Right atrium auricular region (tissue), 2 donors: Measurements from ENCODE around the gene SLC35G6. TPM values are rescaled to one million over a fixed set of nuclear protein-coding genes. Genes with fewer than 3 reads are reported as not detected.
A peak's percentile ranks its signal among the peaks of the same experiment; 100 is the strongest.

Experiments
- DNase-seq: peaks from one replicate; pipeline ENCODE4 v3.0.0-alpha.2; 2019; ENCODE audit warnings: low spot score
- H3K27ac ChIP-seq, 2 donors: fragments of 200-600 bp; sonication (generic); 1 replicate in 1 of 2; 2 replicates in 1 of 2; pipeline ENCODE4 v1.5.1; 2016 to 2019
- H3K27me3 ChIP-seq, 2 donors: fragments of 200-600 bp; sonication (generic); one replicate each; pipeline versions ENCODE4 v1.5.1 to v1.6.0; 2017 to 2019
- H3K36me3 ChIP-seq: fragments of 200-600 bp; sonication (generic); one replicate; pipeline ENCODE4 v1.5.1; 2016
- H3K4me1 ChIP-seq, 2 donors: fragments of 200-600 bp; sonication (generic); one replicate each; pipeline versions ENCODE4 v1.5.1 to v1.6.0; 2017 to 2019
- H3K4me3 ChIP-seq, 2 donors: fragments of 200-600 bp; sonication (generic); 1 replicate in 1 of 2; 2 replicates in 1 of 2; pipeline ENCODE4 v1.5.1; 2017 to 2019; ENCODE audit warnings: mild to moderate bottlenecking in 1 of 2, moderate library complexity in 1 of 2
- H3K9me3 ChIP-seq, 2 donors: fragments of 200-600 bp; sonication (generic); one replicate each; pipeline ENCODE4 v1.5.1; 2019
- CTCF ChIP-seq, 2 donors: fragments of 200-600 bp; sonication (generic); IDR thresholded peaks; one replicate each; pipeline ENCODE4 v1.5.1; 2019; ENCODE audit warnings: antibody characterized with exemption in 2 of 2
- total RNA-seq, 2 donors: library from RNA; depleted of rRNA; stranded (reverse); fragments of >200 nt; gene quantifications; one replicate each; pipeline ENCODE4 v1.1.0, GENCODE V29; 2016

The SLC35G6 gene
- total RNA-seq, 2 donors from 2014 or later: not detected

- no peaks in the 10 kb centered on the region for H3K9me3 ChIP-seq
- H3K36me3 ChIP-seq: peaks cover 46% of the 10 kb centered on the region
- peaks cover 0 to 34% of the 10 kb centered on the region in 2 donors for H3K4me1 ChIP-seq
- no peak for TF ChIP-seq CTCF (IDR thresholded peaks at IDR 0.05)
- DNase-seq: no peak
- no peak overlapping the region for H3K4me3 ChIP-seq
- no peaks in the 10 kb centered on the region for H3K27me3 ChIP-seq
- H3K27ac ChIP-seq: no peak overlapping the region
Observed at GRCh38 chr17:7464081-7464480, 17.2 kb upstream of the SLC35G6 start.

DNA sequence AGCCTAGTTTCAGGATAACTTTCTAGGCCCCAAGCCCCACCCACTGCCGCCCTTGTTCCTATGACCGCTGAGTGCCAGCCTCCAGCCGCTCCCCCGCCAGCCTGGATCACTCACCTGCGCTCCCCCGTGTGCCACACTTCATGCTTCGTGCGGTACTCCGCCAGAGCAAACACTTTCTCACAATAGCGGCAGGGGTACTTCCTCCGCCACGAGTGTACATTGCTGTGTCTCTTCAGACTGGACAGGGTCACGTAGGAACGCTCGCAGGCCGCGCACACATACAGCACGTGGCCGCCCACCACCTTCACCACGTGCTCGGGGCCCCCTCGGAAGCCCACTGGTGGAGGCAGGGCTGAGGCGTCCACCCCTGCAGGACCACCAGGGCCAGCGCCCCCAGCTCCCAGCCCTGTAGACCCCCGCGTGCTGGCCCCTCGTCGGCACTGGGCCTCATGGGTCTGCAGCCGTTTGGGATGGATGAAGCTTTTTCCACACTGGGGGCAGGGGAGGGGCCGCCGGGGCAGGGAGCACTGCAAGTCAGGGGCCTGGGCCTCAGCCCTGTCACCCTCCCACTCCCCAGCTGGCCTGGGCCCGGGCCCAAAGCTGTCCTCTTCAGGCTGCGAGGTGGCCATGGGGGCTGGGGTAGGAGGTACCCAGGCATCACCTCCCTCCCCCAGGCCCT lies 15.5 kb upstream of the SLC35G6 start:
- H3K27me3 ChIP-seq: no peaks in the 10 kb centered on the region
- H3K4me3 ChIP-seq: no peak overlapping the region
- peaks cover 46% of the 10 kb centered on the region for H3K36me3 ChIP-seq
- peaks cover 0 to 47% of the 10 kb centered on the region in 2 donors for H3K4me1 ChIP-seq
- no peak for DNase-seq
- peak overlapping the region; percentile 74 to 90 for H3K27ac ChIP-seq
- TF ChIP-seq CTCF (IDR thresholded peaks at IDR 0.05): no peak
- no peaks in the 10 kb centered on the region for H3K9me3 ChIP-seq

- Histone ChIP-seq H3K4me1 (peaks cover 0 to 50% of the 10 kb centered on the region in 2 donors), H3K27ac (peak overlapping the region; percentile 74 to 90), H3K4me3 (no peak overlapping the region), H3K27me3 (no peaks in the 10 kb centered on the region), H3K9me3 (no peaks in the 10 kb centered on the region), H3K36me3 (peaks cover 46% of the 10 kb centered on the region)
- no peak for TF ChIP-seq CTCF (IDR thresholded peaks at IDR 0.05)
- no peak for DNase-seq
Observed at GRCh38 chr17:7466318-7466638, 15.0 kb upstream of the SLC35G6 start.

GRCh38 chr17:7466639-7467341 lies 14.5 kb upstream of the SLC35G6 start:
- peaks cover 0 to 55% of the 10 kb centered on the region in 2 donors for H3K4me1 ChIP-seq
- no peak for TF ChIP-seq CTCF (IDR thresholded peaks at IDR 0.05)
- H3K9me3 ChIP-seq: no peaks in the 10 kb centered on the region
- peaks cover 43% of the 10 kb centered on the region for H3K36me3 ChIP-seq
- H3K4me3 ChIP-seq: no peak overlapping the region
- peak; percentile 89 for DNase-seq
- no peaks in the 10 kb centered on the region for H3K27me3 ChIP-seq
- H3K27ac ChIP-seq: peak overlapping the region; percentile 74 to 90

- Histone ChIP-seq H3K4me3 (no peak overlapping the region), H3K4me1 (peaks cover 0 to 60% of the 10 kb centered on the region in 2 donors), H3K27ac (peak overlapping the region; percentile 74 to 90), H3K9me3 (no peaks in the 10 kb centered on the region), H3K27me3 (no peaks in the 10 kb centered on the region), H3K36me3 (peaks cover 36% of the 10 kb centered on the region)
- no peak for DNase-seq
- TF ChIP-seq CTCF (IDR thresholded peaks at IDR 0.05): no peak
Observed at GRCh38 chr17:7467498-7467897, 13.7 kb upstream of the SLC35G6 start.
